ENCODE data around the gene SVIL. TPM values are rescaled to one million over a fixed set of nuclear protein-coding genes. Genes with fewer than 3 reads are reported as not detected.
"Not testable (repeated sequence)": the region's sequence is repeated elsewhere in the genome, so short reads cannot be mapped to it uniquely, and the experiment has no call there.

Gene SVIL
- polyA plus RNA-seq, 4 donors, result 6.7 to 26.4 (median 9.8) TPM

- H3K27me3 ChIP-seq (ENCODE audit: control insufficient read depth in 3 of 3, insufficient read depth in 3 of 3, low read length in 3 of 3); H3K27ac ChIP-seq (ENCODE audit: low read depth in 1 of 3, low read length in 2 of 3); DNase-seq; FAIRE-seq; H3K4me1 ChIP-seq (ENCODE audit: control insufficient read depth in 3 of 3, insufficient read depth in 2 of 3, low read depth in 1 of 3, low read length in 2 of 3); H3K4me3 ChIP-seq (ENCODE audit: low read depth in 1 of 3, low read length in 3 of 3); H3K9me3 ChIP-seq (ENCODE audit: control insufficient read depth in 2 of 2, insufficient read depth in 1 of 2, low read depth in 1 of 2, low read length in 1 of 2): not testable (repeated sequence)
- 91 to 98% (median 92%) methylated on average over 5 of the region's 5 CpGs for WGBS, 3 donors
- H3K36me3 ChIP-seq (ENCODE audit: control insufficient read depth in 3 of 3, insufficient read depth in 2 of 3, low read depth in 1 of 3, low read length in 3 of 3), result peaks cover 0 to 28% (median 3%) of the 10 kb centered on the region in 3 donors
Observed at GRCh38 chr10:29511806-29512205, 123.0 kb downstream of the SVIL start.

- FAIRE-seq; DNase-seq; H3K4me1 ChIP-seq (ENCODE audit: control insufficient read depth in 3 of 3, insufficient read depth in 2 of 3, low read depth in 1 of 3, low read length in 2 of 3); H3K4me3 ChIP-seq (ENCODE audit: low read depth in 1 of 3, low read length in 3 of 3); H3K27me3 ChIP-seq (ENCODE audit: control insufficient read depth in 3 of 3, insufficient read depth in 3 of 3, low read length in 3 of 3); H3K9me3 ChIP-seq (ENCODE audit: control insufficient read depth in 2 of 2, insufficient read depth in 1 of 2, low read depth in 1 of 2, low read length in 1 of 2); H3K27ac ChIP-seq (ENCODE audit: low read depth in 1 of 3, low read length in 2 of 3): not testable (repeated sequence)
- WGBS, 3 donors, result 89 to 93% (median 91%) methylated on average over 9 to 19 of the region's 24 CpGs
- H3K36me3 ChIP-seq (ENCODE audit: control insufficient read depth in 3 of 3, insufficient read depth in 2 of 3, low read depth in 1 of 3, low read length in 3 of 3), result peaks cover 0 to 28% (median 3%) of the 10 kb centered on the region in 3 donors
Observed at GRCh38 chr10:29510483-29511157, 124.2 kb downstream of the SVIL start.

GRCh38 chr10:29508554-29509244 lies 126.1 kb downstream of the SVIL start:
- Histone ChIP-seq H3K36me3 (ENCODE audit: control insufficient read depth in 3 of 3, insufficient read depth in 2 of 3, low read depth in 1 of 3, low read length in 3 of 3) (peaks cover 0 to 27% (median 3%) of the 10 kb centered on the region in 3 donors), H3K27me3 (ENCODE audit: control insufficient read depth in 3 of 3, insufficient read depth in 3 of 3, low read length in 3 of 3) (no peaks in the 10 kb centered on the region), H3K9me3 (ENCODE audit: control insufficient read depth in 2 of 2, insufficient read depth in 1 of 2, low read depth in 1 of 2, low read length in 1 of 2) (no peaks in the 10 kb centered on the region), H3K4me1 (ENCODE audit: control insufficient read depth in 3 of 3, insufficient read depth in 2 of 3, low read depth in 1 of 3, low read length in 2 of 3) (no peaks in the 10 kb centered on the region), H3K27ac (ENCODE audit: low read depth in 1 of 3, low read length in 2 of 3) (no peak overlapping the region), H3K4me3 (ENCODE audit: low read depth in 1 of 3, low read length in 3 of 3) (no peak overlapping the region)
- FAIRE-seq, result no peak
- 81 to 90% (median 88%) methylated on average over 13 of the region's 13 CpGs for WGBS, 3 donors
- no peak for DNase-seq

- FAIRE-seq, result not testable (repeated sequence)
- WGBS, 3 donors, result 72 to 96% (median 80%) methylated on average over 2 of the region's 4 CpGs
Observed at GRCh38 chr10:29507750-29508149, 127.0 kb downstream of the SVIL start.

GRCh38 chr10:29506324-29506921 lies 128.3 kb downstream of the SVIL start:
- not testable (repeated sequence) for H3K9me3 ChIP-seq (ENCODE audit: control insufficient read depth in 2 of 2, insufficient read depth in 1 of 2, low read depth in 1 of 2, low read length in 1 of 2); H3K4me3 ChIP-seq (ENCODE audit: low read depth in 1 of 3, low read length in 3 of 3); DNase-seq; H3K27ac ChIP-seq (ENCODE audit: low read depth in 1 of 3, low read length in 2 of 3); H3K27me3 ChIP-seq (ENCODE audit: control insufficient read depth in 3 of 3, insufficient read depth in 3 of 3, low read length in 3 of 3); FAIRE-seq; H3K4me1 ChIP-seq (ENCODE audit: control insufficient read depth in 3 of 3, insufficient read depth in 2 of 3, low read depth in 1 of 3, low read length in 2 of 3)
- WGBS, 3 donors, result 87 to 91% (median 88%) methylated on average over 8 to 9 of the region's 11 CpGs
- H3K36me3 ChIP-seq (ENCODE audit: control insufficient read depth in 3 of 3, insufficient read depth in 2 of 3, low read depth in 1 of 3, low read length in 3 of 3), result peaks cover 0 to 21% (median 4%) of the 10 kb centered on the region in 3 donors

More at GRCh38 chr10:29507750-29508149, 127.0 kb downstream of the SVIL start:
- H3K36me3 ChIP-seq (ENCODE audit: control insufficient read depth in 3 of 3, insufficient read depth in 2 of 3, low read depth in 1 of 3, low read length in 3 of 3), result peaks cover 0 to 26% (median 4%) of the 10 kb centered on the region in 3 donors
- H3K27ac ChIP-seq (ENCODE audit: low read depth in 1 of 3, low read length in 2 of 3); DNase-seq; H3K27me3 ChIP-seq (ENCODE audit: control insufficient read depth in 3 of 3, insufficient read depth in 3 of 3, low read length in 3 of 3); H3K4me1 ChIP-seq (ENCODE audit: control insufficient read depth in 3 of 3, insufficient read depth in 2 of 3, low read depth in 1 of 3, low read length in 2 of 3); H3K9me3 ChIP-seq (ENCODE audit: control insufficient read depth in 2 of 2, insufficient read depth in 1 of 2, low read depth in 1 of 2, low read length in 1 of 2); H3K4me3 ChIP-seq (ENCODE audit: low read depth in 1 of 3, low read length in 3 of 3): not testable (repeated sequence)

- peaks cover 0 to 25% (median 1%) of the 10 kb centered on the region in 3 donors for H3K36me3 ChIP-seq (ENCODE audit: control insufficient read depth in 3 of 3, insufficient read depth in 2 of 3, low read depth in 1 of 3, low read length in 3 of 3)
- no peaks in the 10 kb centered on the region for H3K9me3 ChIP-seq (ENCODE audit: control insufficient read depth in 2 of 2, insufficient read depth in 1 of 2, low read depth in 1 of 2, low read length in 1 of 2)
- FAIRE-seq (no peak), DNase-seq (no peak)
- H3K4me3 ChIP-seq (ENCODE audit: low read depth in 1 of 3, low read length in 3 of 3), result no peak overlapping the region
- 74 to 90% (median 78%) methylated on average over 1 of the region's 1 CpG for WGBS, 3 donors
- no peaks in the 10 kb centered on the region for H3K4me1 ChIP-seq (ENCODE audit: control insufficient read depth in 3 of 3, insufficient read depth in 2 of 3, low read depth in 1 of 3, low read length in 2 of 3)
- H3K27me3 ChIP-seq (ENCODE audit: control insufficient read depth in 3 of 3, insufficient read depth in 3 of 3, low read length in 3 of 3), result no peaks in the 10 kb centered on the region
- H3K27ac ChIP-seq (ENCODE audit: low read depth in 1 of 3, low read length in 2 of 3), result no peak overlapping the region
Observed at GRCh38 chr10:29502351-29502750, 132.4 kb downstream of the SVIL start.

- peaks cover 0 to 20% (median 1%) of the 10 kb centered on the region in 3 donors for H3K36me3 ChIP-seq (ENCODE audit: control insufficient read depth in 3 of 3, insufficient read depth in 2 of 3, low read depth in 1 of 3, low read length in 3 of 3)
- H3K27me3 ChIP-seq (ENCODE audit: control insufficient read depth in 3 of 3, insufficient read depth in 3 of 3, low read length in 3 of 3), result no peaks in the 10 kb centered on the region
- H3K9me3 ChIP-seq (ENCODE audit: control insufficient read depth in 2 of 2, insufficient read depth in 1 of 2, low read depth in 1 of 2, low read length in 1 of 2), result no peaks in the 10 kb centered on the region
- H3K4me1 ChIP-seq (ENCODE audit: control insufficient read depth in 3 of 3, insufficient read depth in 2 of 3, low read depth in 1 of 3, low read length in 2 of 3), result no peaks in the 10 kb centered on the region
- H3K4me3 ChIP-seq (ENCODE audit: low read depth in 1 of 3, low read length in 3 of 3), result no peak overlapping the region
- 87 to 91% (median 90%) methylated on average over 7 of the region's 7 CpGs for WGBS, 3 donors
- FAIRE-seq (no peak), DNase-seq (no peak)
- H3K27ac ChIP-seq (ENCODE audit: low read depth in 1 of 3, low read length in 2 of 3), result no peak overlapping the region
Observed at GRCh38 chr10:29501692-29502091, 133.1 kb downstream of the SVIL start.

GRCh38 chr10:29499993-29500537 lies 134.7 kb downstream of the SVIL start:
- no peaks in the 10 kb centered on the region for H3K27me3 ChIP-seq (ENCODE audit: control insufficient read depth in 3 of 3, insufficient read depth in 3 of 3, low read length in 3 of 3)
- no peak overlapping the region for H3K4me3 ChIP-seq (ENCODE audit: low read depth in 1 of 3, low read length in 3 of 3)
- 85 to 92% (median 90%) methylated on average over 13 of the region's 13 CpGs for WGBS, 3 donors
- H3K4me1 ChIP-seq (ENCODE audit: control insufficient read depth in 3 of 3, insufficient read depth in 2 of 3, low read depth in 1 of 3, low read length in 2 of 3), result no peaks in the 10 kb centered on the region
- H3K9me3 ChIP-seq (ENCODE audit: control insufficient read depth in 2 of 2, insufficient read depth in 1 of 2, low read depth in 1 of 2, low read length in 1 of 2), result no peaks in the 10 kb centered on the region
- DNase-seq (no peak), FAIRE-seq (no peak)
- H3K27ac ChIP-seq (ENCODE audit: low read depth in 1 of 3, low read length in 2 of 3), result no peak overlapping the region
- H3K36me3 ChIP-seq (ENCODE audit: control insufficient read depth in 3 of 3, insufficient read depth in 2 of 3, low read depth in 1 of 3, low read length in 3 of 3), result peaks cover 0 to 19% (median 1%) of the 10 kb centered on the region in 3 donors

All from small intestine (tissue), 7 donors.